GM12875 (cell line): Measurements from ENCODE around the gene SSH2.

Experiments used
- H3K4me3 ChIP-seq: one replicate; pipeline ENCODE4 v1.5.1; 2011; ENCODE audit warnings: low read depth, low read length, control low read depth
- CTCF ChIP-seq: IDR thresholded peaks from 2 replicates; pipeline ENCODE4 v1.5.1; 2011; ENCODE audit warnings: low read depth, mild to moderate bottlenecking, control low read depth, inconsistent platforms, low read length, moderate library complexity, borderline replicate concordance; ENCODE audit not compliant: insufficient read depth

The SSH2 gene

GRCh38 chr17:29625037-29625750 is 304.8 kb downstream of the SSH2 start:
- H3K4me3 ChIP-seq = no peak overlapping the region
- no peak for TF ChIP-seq CTCF

GRCh38 chr17:29624586-29624985 is 305.4 kb downstream of the SSH2 start:
- H3K4me3 ChIP-seq = no peak overlapping the region

GRCh38 chr17:29623283-29623647 is 306.8 kb downstream of the SSH2 start:
- TF ChIP-seq CTCF = no peak
- peak overlapping the region; percentile 77 for H3K4me3 ChIP-seq

More at GRCh38 chr17:29624586-29624985, 305.4 kb downstream of the SSH2 start:
- no peak for TF ChIP-seq CTCF

- H3K4me3 ChIP-seq = peak within 1 kb of the TSS; percentile 77
- TF ChIP-seq CTCF = no peak
Observed at GRCh38 chr17:29622337-29623282, 307.4 kb downstream of the SSH2 start, which contains the start of gene CORO6. TSS of gene CORO6 (minus strand) at chr17:29622912. CDS start at chr17:29621421, 1,491 bp downstream.

GRCh38 chr17:29621751-29622194 is 308.3 kb downstream of the SSH2 start:
- TF ChIP-seq CTCF = no peak
- no peak overlapping the region for H3K4me3 ChIP-seq

- TF ChIP-seq CTCF = no peak
Observed at GRCh38 chr17:29620779-29621500, 309.1 kb downstream of the SSH2 start.

More at GRCh38 chr17:29620779-29621500, 309.1 kb downstream of the SSH2 start:
- H3K4me3 ChIP-seq = no peak overlapping the region
